GM23338 (cell line): Measurements from ENCODE around the gene GPR37L1. TPM values are rescaled to one million over a fixed set of nuclear protein-coding genes. Genes with fewer than 3 reads are reported as not detected.

ENCODE experiments used
- ATAC-seq: fragments of 200-7000 bp; cut with Tn5 transposase; 3 replicates; pipeline ENCODE4 v1.9.1; 2020
- DNase-seq: peaks from one replicate; pipeline ENCODE4 v3.0.0-alpha.2; 2015; ENCODE audit warnings: low spot score
- H2AFZ ChIP-seq: fragments of 200-600 bp; sonication (generic); 2 replicates; pipeline ENCODE4 v1.8.0; 2016; ENCODE audit warnings: antibody characterized with exemption, mild to moderate bottlenecking, moderate library complexity
- H3F3A ChIP-seq: fragments of 200-600 bp; sonication (generic); replicated peaks from 2 replicates; pipeline ENCODE4 v1.8.0; 2017; ENCODE audit warnings: antibody characterized with exemption, mixed run types, low read depth
- H3K27ac ChIP-seq: fragments of 200-600 bp; sonication (generic); 2 replicates; pipeline ENCODE4 v1.6.1; 2016; ENCODE audit warnings: low read depth
- H3K27me3 ChIP-seq: fragments of 200-600 bp; sonication (generic); 2 replicates; pipeline ENCODE4 v1.8.0; 2016; ENCODE audit warnings: mild to moderate bottlenecking, mixed run types, moderate library complexity; ENCODE audit not compliant: insufficient read depth
- H3K36me3 ChIP-seq: fragments of 200-600 bp; sonication (generic); 2 replicates; pipeline ENCODE4 v1.8.0; 2016; ENCODE audit warnings: mild to moderate bottlenecking; ENCODE audit not compliant: insufficient read depth
- H3K4me1 ChIP-seq: fragments of 200-600 bp; sonication (generic); 2 replicates; pipeline ENCODE4 v1.8.0; 2016; ENCODE audit warnings: mild to moderate bottlenecking, moderate library complexity; ENCODE audit not compliant: insufficient read depth
- H3K4me2 ChIP-seq: fragments of 200-600 bp; sonication (generic); 2 replicates; pipeline ENCODE4 v1.7.1; 2017; ENCODE audit warnings: mixed run types
- H3K4me3 ChIP-seq: fragments of 200-600 bp; sonication (generic); 2 replicates; pipeline ENCODE4 v1.6.1; 2016; ENCODE audit warnings: mixed run types
- H3K79me2 ChIP-seq: fragments of 200-600 bp; sonication (generic); replicated peaks from 2 replicates; pipeline ENCODE4 v1.8.0; 2017; ENCODE audit warnings: mild to moderate bottlenecking; ENCODE audit not compliant: insufficient read depth
- H3K9me2 ChIP-seq: fragments of 200-600 bp; sonication (generic); 2 replicates; pipeline ENCODE4 v1.8.0; 2017; ENCODE audit not compliant: insufficient read depth
- H4K20me1 ChIP-seq: fragments of 200-600 bp; sonication (generic); replicated peaks from 2 replicates; pipeline ENCODE4 v1.8.0; 2017; ENCODE audit warnings: mild to moderate bottlenecking; ENCODE audit not compliant: insufficient read depth
- H3K27ac Mint-ChIP-seq: 2 replicates; pipeline ENCODE4 v1.8.0; 2020; ENCODE audit warnings: inconsistent platforms, mild to moderate bottlenecking, moderate library complexity, mixed read lengths
- H3K27me3 Mint-ChIP-seq: 3 replicates; pipeline ENCODE4 v1.8.0; 2022; ENCODE audit warnings: low read depth, mild to moderate bottlenecking, moderate library complexity, mixed read lengths, inconsistent platforms; ENCODE audit not compliant: insufficient read depth, poor library complexity
- H3K36me3 Mint-ChIP-seq: 3 replicates; pipeline ENCODE4 v1.8.0; 2021; ENCODE audit warnings: low read depth, mild to moderate bottlenecking, inconsistent platforms, moderate library complexity, mixed read lengths
- H3K4me1 Mint-ChIP-seq: 3 replicates; pipeline ENCODE4 v1.8.0; 2020; ENCODE audit warnings: mild to moderate bottlenecking, inconsistent platforms, mixed read lengths
- H3K4me3 Mint-ChIP-seq: 3 replicates; pipeline ENCODE4 v1.8.0; 2021; ENCODE audit warnings: moderate library complexity, mild to moderate bottlenecking, inconsistent platforms, mixed read lengths
- H3K9me3 Mint-ChIP-seq: 3 replicates; pipeline ENCODE4 v1.8.0; 2020; ENCODE audit warnings: moderate library complexity, mild to moderate bottlenecking, inconsistent platforms, mixed read lengths
- EZH2 ChIP-seq: fragments of 200-600 bp; sonication (generic); IDR thresholded peaks from one replicate; pipeline ENCODE4 v1.8.0; 2017; ENCODE audit warnings: antibody characterized with exemption, mild to moderate bottlenecking, low read depth; ENCODE audit not compliant: unreplicated experiment
- EZH2phosphoT487 ChIP-seq: fragments of 200-600 bp; sonication (generic); IDR thresholded peaks from one replicate; pipeline ENCODE4 v1.8.1; 2018; ENCODE audit warnings: antibody characterized with exemption; ENCODE audit not compliant: unreplicated experiment
- JUNB ChIP-seq: IDR thresholded peaks from one replicate; pipeline ENCODE4 v1.6.1; 2016; ENCODE audit warnings: antibody characterized with exemption; ENCODE audit not compliant: unreplicated experiment
- polyA plus RNA-seq: library from polyadenylated mRNA; unstranded; fragments of >200 nt; fragmentation: Nextera tagmentation; extraction: Ambion mirVana; gene quantifications from 2 replicates; pipeline ENCODE4 v1.2.1, GENCODE V29; 2016
- total RNA-seq: library from RNA; depleted of rRNA; stranded (reverse); fragments of >200 nt; shearing (Covaris generic); gene quantifications from 2 replicates; pipeline ENCODE4 v1.2.3, GENCODE V29; 2014
- TF ChIP-seq, protein P1 (sequence below), 2 experiments: fragments of 200-600 bp in 1 of 2; sonication (generic) in 1 of 2; conservative IDR thresholded peaks; 2 replicates each; pipeline versions ENCODE4 v1.5.1 to v1.6.1; 2016 to 2017; ENCODE audit warnings: antibody characterized with exemption in 2 of 2, low read depth in 2 of 2, mild to moderate bottlenecking in 2 of 2, moderate library complexity in 1 of 2
- TF ChIP-seq, protein P2 (sequence below): fragments of 250-450 bp; sonication (Bioruptor Pico); IDR thresholded peaks from 2 replicates; pipeline ENCODE4 v1.5.0; 2020; ENCODE audit warnings: mild to moderate bottlenecking, moderate library complexity
- TF ChIP-seq, protein P3 (sequence below): IDR thresholded peaks from 2 replicates; pipeline ENCODE4 v1.6.1; 2016; ENCODE audit warnings: antibody characterized with exemption

The GPR37L1 gene
- total and polyA plus RNA-seq, 2 experiments from 2014 or later: 0.08 to 0.21 TPM

DNA sequence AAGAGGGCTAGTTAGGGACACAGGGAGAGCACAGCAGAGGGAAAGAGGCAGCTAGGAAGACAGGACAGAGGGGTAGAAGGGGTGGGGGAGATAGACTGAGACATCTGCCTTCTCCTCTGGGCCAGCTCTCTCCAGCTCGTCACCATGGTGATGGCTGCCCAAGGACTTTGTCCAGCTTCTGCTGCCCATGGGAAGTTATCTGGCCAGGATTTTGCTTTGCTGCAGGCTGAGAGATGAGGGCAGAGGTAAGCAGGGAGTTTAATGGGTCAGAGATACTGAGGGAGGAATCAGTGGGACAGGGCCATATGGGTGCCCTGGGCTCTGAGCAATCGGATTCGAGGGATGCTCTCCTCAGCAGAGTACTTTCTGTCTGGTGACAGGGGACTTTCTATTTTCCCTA lies 34.5 kb upstream of the GPR37L1 start (continued):
- TF ChIP-seq EZH2phosphoT487 (no peak), JUNB (no peak), EZH2 (no peak)
- TF ChIP-seq, protein P1, sequence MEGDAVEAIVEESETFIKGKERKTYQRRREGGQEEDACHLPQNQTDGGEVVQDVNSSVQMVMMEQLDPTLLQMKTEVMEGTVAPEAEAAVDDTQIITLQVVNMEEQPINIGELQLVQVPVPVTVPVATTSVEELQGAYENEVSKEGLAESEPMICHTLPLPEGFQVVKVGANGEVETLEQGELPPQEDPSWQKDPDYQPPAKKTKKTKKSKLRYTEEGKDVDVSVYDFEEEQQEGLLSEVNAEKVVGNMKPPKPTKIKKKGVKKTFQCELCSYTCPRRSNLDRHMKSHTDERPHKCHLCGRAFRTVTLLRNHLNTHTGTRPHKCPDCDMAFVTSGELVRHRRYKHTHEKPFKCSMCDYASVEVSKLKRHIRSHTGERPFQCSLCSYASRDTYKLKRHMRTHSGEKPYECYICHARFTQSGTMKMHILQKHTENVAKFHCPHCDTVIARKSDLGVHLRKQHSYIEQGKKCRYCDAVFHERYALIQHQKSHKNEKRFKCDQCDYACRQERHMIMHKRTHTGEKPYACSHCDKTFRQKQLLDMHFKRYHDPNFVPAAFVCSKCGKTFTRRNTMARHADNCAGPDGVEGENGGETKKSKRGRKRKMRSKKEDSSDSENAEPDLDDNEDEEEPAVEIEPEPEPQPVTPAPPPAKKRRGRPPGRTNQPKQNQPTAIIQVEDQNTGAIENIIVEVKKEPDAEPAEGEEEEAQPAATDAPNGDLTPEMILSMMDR (conservative IDR thresholded peaks at IDR 0.05; ENCODE audit: low read depth in 2 of 2): no peak

DNA sequence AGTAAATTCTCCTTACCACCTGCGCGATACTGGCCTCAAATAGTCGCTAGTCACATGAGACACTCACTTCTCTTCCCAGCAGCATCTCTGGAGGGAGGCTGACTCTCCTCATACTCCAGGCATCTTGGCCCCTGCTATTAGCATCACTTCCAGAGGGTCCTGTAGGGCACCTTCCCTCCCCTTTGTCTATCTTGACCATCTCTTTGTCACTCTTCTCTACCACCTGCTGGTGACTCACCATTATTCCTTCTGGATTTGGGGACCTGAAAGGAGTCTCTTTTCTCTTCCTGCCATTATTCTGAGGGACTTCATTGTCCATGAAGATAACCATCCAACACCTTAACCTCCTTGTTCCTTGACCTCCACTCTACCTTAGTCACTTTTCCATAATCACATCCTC lies 31.7 kb upstream of the GPR37L1 start:
- Histone ChIP-seq H3K27me3 (no peaks in the 10 kb centered on the region), H4K20me1 (no peaks in the 10 kb centered on the region), H3K4me1 (peaks cover 20% of the 10 kb centered on the region), H3K9me2 (no peaks in the 10 kb centered on the region), H2AFZ (no peak overlapping the region), H3K4me3 (no peak overlapping the region), H3K27ac (no peak overlapping the region), H3K79me2 (no peaks in the 10 kb centered on the region), H3K36me3 (no peaks in the 10 kb centered on the region; the same call in 1 of the 2 replicates), H3F3A (no peaks in the 10 kb centered on the region), H3K4me2 (no peak overlapping the region)
- TF ChIP-seq, protein P2, sequence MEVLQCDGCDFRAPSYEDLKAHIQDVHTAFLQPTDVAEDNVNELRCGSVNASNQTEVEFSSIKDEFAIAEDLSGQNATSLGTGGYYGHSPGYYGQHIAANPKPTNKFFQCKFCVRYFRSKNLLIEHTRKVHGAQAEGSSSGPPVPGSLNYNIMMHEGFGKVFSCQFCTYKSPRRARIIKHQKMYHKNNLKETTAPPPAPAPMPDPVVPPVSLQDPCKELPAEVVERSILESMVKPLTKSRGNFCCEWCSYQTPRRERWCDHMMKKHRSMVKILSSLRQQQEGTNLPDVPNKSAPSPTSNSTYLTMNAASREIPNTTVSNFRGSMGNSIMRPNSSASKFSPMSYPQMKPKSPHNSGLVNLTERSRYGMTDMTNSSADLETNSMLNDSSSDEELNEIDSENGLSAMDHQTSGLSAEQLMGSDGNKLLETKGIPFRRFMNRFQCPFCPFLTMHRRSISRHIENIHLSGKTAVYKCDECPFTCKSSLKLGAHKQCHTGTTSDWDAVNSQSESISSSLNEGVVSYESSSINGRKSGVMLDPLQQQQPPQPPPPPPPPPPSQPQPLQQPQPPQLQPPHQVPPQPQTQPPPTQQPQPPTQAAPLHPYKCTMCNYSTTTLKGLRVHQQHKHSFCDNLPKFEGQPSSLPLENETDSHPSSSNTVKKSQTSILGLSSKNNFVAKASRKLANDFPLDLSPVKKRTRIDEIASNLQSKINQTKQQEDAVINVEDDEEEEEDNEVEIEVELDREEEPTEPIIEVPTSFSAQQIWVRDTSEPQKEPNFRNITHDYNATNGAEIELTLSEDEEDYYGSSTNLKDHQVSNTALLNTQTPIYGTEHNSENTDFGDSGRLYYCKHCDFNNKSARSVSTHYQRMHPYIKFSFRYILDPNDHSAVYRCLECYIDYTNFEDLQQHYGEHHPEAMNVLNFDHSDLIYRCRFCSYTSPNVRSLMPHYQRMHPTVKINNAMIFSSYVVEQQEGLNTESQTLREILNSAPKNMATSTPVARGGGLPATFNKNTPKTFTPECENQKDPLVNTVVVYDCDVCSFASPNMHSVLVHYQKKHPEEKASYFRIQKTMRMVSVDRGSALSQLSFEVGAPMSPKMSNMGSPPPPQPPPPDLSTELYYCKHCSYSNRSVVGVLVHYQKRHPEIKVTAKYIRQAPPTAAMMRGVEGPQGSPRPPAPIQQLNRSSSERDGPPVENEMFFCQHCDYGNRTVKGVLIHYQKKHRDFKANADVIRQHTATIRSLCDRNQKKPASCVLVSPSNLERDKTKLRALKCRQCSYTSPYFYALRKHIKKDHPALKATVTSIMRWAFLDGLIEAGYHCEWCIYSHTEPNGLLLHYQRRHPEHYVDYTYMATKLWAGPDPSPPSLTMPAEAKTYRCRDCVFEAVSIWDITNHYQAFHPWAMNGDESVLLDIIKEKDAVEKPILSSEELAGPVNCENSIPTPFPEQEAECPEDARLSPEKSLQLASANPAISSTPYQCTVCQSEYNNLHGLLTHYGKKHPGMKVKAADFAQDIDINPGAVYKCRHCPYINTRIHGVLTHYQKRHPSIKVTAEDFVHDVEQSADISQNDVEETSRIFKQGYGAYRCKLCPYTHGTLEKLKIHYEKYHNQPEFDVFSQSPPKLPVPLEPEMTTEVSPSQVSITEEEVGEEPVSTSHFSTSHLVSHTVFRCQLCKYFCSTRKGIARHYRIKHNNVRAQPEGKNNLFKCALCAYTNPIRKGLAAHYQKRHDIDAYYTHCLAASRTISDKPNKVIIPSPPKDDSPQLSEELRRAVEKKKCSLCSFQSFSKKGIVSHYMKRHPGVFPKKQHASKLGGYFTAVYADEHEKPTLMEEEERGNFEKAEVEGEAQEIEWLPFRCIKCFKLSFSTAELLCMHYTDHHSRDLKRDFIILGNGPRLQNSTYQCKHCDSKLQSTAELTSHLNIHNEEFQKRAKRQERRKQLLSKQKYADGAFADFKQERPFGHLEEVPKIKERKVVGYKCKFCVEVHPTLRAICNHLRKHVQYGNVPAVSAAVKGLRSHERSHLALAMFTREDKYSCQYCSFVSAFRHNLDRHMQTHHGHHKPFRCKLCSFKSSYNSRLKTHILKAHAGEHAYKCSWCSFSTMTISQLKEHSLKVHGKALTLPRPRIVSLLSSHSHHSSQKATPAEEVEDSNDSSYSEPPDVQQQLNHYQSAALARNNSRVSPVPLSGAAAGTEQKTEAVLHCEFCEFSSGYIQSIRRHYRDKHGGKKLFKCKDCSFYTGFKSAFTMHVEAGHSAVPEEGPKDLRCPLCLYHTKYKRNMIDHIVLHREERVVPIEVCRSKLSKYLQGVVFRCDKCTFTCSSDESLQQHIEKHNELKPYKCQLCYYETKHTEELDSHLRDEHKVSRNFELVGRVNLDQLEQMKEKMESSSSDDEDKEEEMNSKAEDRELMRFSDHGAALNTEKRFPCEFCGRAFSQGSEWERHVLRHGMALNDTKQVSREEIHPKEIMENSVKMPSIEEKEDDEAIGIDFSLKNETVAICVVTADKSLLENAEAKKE (CRISPR knock-in tag): peak; percentile 50; the same call in 1 of the 2 replicates
- TF ChIP-seq EZH2phosphoT487: no peak
- TF ChIP-seq, protein P3, sequence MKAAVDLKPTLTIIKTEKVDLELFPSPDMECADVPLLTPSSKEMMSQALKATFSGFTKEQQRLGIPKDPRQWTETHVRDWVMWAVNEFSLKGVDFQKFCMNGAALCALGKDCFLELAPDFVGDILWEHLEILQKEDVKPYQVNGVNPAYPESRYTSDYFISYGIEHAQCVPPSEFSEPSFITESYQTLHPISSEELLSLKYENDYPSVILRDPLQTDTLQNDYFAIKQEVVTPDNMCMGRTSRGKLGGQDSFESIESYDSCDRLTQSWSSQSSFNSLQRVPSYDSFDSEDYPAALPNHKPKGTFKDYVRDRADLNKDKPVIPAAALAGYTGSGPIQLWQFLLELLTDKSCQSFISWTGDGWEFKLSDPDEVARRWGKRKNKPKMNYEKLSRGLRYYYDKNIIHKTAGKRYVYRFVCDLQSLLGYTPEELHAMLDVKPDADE: no peak
- TF ChIP-seq, protein P1 (conservative IDR thresholded peaks at IDR 0.05; ENCODE audit: low read depth in 2 of 2): peak; percentile 24 to 47; a peak in 3 of 4 replicates
- Mint-ChIP-seq H3K27me3 (peaks cover 13% of the 10 kb centered on the region), H3K4me3 (no peak overlapping the region), H3K27ac (no peak overlapping the region), H3K4me1 (peaks cover 22% of the 10 kb centered on the region), H3K9me3 (no peaks in the 10 kb centered on the region; the same call in 2 of the 3 replicates), H3K36me3 (no peaks in the 10 kb centered on the region)
- no peak for ATAC-seq
- DNase-seq: peak; percentile 33
